SK-N-SH (cell line): Measurements from ENCODE around the gene GALK2.
"Not testable (repeated sequence)": the region's sequence is repeated elsewhere in the genome, so short reads cannot be mapped to it uniquely, and the experiment has no call there.

ENCODE experiments used
- EZH2phosphoT487 ChIP-seq: fragments of 200-600 bp; sonication (generic); IDR thresholded peaks from 2 replicates; pipeline ENCODE4 v1.6.1; 2017; ENCODE audit warnings: low read depth, mixed run types, mild to moderate bottlenecking, antibody characterized with exemption, moderate library complexity, borderline replicate concordance
- FOSL2 ChIP-seq: IDR thresholded peaks from 2 replicates; pipeline ENCODE4 v1.4.0; 2012; ENCODE audit warnings: low read depth, mild to moderate bottlenecking, moderate library complexity, borderline replicate concordance
- FOXM1 ChIP-seq: IDR thresholded peaks from 2 replicates; pipeline ENCODE4 v1.4.0; 2012; ENCODE audit warnings: low read depth, mild to moderate bottlenecking
- GABPA ChIP-seq: IDR thresholded peaks from 2 replicates; pipeline ENCODE4 v1.4.0; 2012; ENCODE audit warnings: low read depth, mild to moderate bottlenecking
- MEF2A ChIP-seq: IDR thresholded peaks from 2 replicates; pipeline ENCODE4 v1.4.0; 2012; ENCODE audit warnings: low read depth, borderline replicate concordance
- MXI1 ChIP-seq: IDR thresholded peaks from 2 replicates; pipeline ENCODE4 v1.6.1; 2012; ENCODE audit warnings: mild to moderate bottlenecking, low read depth, low read length, improper control_type of control experiment
- NRF1 ChIP-seq: IDR thresholded peaks from 2 replicates; pipeline ENCODE4 v1.6.1; 2012; ENCODE audit warnings: low read depth, mild to moderate bottlenecking, low read length
- POLR2AphosphoS5 ChIP-seq: IDR thresholded peaks from 2 replicates; pipeline ENCODE4 v1.6.1; 2012; ENCODE audit warnings: low read depth, low read length
- REST ChIP-seq: IDR thresholded peaks from 2 replicates; pipeline ENCODE4 v1.6.1; 2012; ENCODE audit warnings: mild to moderate bottlenecking, low read depth, low read length, moderate library complexity
- TF ChIP-seq, protein P1 (sequence below): fragments of 200-600 bp; sonication (generic); IDR thresholded peaks from 2 replicates; pipeline ENCODE4 v1.6.1; 2017; ENCODE audit warnings: antibody characterized with exemption, mild to moderate bottlenecking, moderate library complexity
- TF ChIP-seq, protein P2 (sequence below): fragments of 150-350 bp; IDR thresholded peaks from 2 replicates; pipeline ENCODE4 v1.6.1; 2017; ENCODE audit warnings: antibody characterized with exemption, low read length, low read depth, borderline replicate concordance
- TF ChIP-seq, protein P3 (sequence below): IDR thresholded peaks from 2 replicates; pipeline ENCODE4 v1.4.0; 2012; ENCODE audit warnings: low read depth

GRCh38 chr15:49208102-49208501 is 38.1 kb downstream of the GALK2 start:
- TF ChIP-seq, protein P1, sequence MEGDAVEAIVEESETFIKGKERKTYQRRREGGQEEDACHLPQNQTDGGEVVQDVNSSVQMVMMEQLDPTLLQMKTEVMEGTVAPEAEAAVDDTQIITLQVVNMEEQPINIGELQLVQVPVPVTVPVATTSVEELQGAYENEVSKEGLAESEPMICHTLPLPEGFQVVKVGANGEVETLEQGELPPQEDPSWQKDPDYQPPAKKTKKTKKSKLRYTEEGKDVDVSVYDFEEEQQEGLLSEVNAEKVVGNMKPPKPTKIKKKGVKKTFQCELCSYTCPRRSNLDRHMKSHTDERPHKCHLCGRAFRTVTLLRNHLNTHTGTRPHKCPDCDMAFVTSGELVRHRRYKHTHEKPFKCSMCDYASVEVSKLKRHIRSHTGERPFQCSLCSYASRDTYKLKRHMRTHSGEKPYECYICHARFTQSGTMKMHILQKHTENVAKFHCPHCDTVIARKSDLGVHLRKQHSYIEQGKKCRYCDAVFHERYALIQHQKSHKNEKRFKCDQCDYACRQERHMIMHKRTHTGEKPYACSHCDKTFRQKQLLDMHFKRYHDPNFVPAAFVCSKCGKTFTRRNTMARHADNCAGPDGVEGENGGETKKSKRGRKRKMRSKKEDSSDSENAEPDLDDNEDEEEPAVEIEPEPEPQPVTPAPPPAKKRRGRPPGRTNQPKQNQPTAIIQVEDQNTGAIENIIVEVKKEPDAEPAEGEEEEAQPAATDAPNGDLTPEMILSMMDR, result not testable (repeated sequence)
- TF ChIP-seq MXI1, EZH2phosphoT487, FOXM1, NRF1, REST, FOSL2, GABPA, MEF2A, POLR2AphosphoS5: not testable (repeated sequence)
- TF ChIP-seq, protein P2, sequence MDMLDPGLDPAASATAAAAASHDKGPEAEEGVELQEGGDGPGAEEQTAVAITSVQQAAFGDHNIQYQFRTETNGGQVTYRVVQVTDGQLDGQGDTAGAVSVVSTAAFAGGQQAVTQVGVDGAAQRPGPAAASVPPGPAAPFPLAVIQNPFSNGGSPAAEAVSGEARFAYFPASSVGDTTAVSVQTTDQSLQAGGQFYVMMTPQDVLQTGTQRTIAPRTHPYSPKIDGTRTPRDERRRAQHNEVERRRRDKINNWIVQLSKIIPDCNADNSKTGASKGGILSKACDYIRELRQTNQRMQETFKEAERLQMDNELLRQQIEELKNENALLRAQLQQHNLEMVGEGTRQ, result not testable (repeated sequence)
- TF ChIP-seq, protein P3, sequence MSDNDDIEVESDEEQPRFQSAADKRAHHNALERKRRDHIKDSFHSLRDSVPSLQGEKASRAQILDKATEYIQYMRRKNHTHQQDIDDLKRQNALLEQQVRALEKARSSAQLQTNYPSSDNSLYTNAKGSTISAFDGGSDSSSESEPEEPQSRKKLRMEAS, result not testable (repeated sequence)
